K562 (cell line): ENCODE data around the gene RCSD1. TPM values are rescaled to one million over a fixed set of nuclear protein-coding genes. Genes with fewer than 3 reads are reported as not detected.

Source experiments
- FOSL1 ChIP-seq: fragments of 200-800 bp; sonication (Bioruptor generic); conservative IDR thresholded peaks from 2 replicates; pipeline ENCODE4 v1.6.1; 2016; ENCODE audit warnings: missing genetic modification characterization, missing compliant biosample characterization
- KLF16 ChIP-seq: IDR thresholded peaks from 2 replicates; pipeline ENCODE4 v1.6.1; 2016; ENCODE audit warnings: antibody characterized with exemption
- MEIS2 ChIP-seq: fragments of 450-650 bp; IDR thresholded peaks from 2 replicates; pipeline ENCODE4 v1.6.1; 2014; ENCODE audit warnings: mild to moderate bottlenecking; ENCODE audit not compliant: partially characterized antibody
- NCOR1 ChIP-seq: fragments of 450-650 bp; IDR thresholded peaks from 2 replicates; pipeline ENCODE4 v1.6.1; 2016; ENCODE audit warnings: mild to moderate bottlenecking, moderate library complexity
- NRF1 ChIP-seq, 2 experiments: fragments of 450-650 bp; IDR thresholded peaks in 1 of 2; conservative IDR thresholded peaks in 1 of 2; 2 replicates each; pipeline ENCODE4 v1.6.1; 2014; ENCODE audit warnings: mild to moderate bottlenecking in 2 of 2
- PHB ChIP-seq: fragments of 250-450 bp; sonication (Bioruptor Pico); IDR thresholded peaks from 2 replicates; pipeline ENCODE4 v1.5.0; 2021
- PHF8 ChIP-seq: fragments of 200-600 bp; sonication (generic); IDR thresholded peaks from 2 replicates; pipeline ENCODE4 v1.6.1; 2012; ENCODE audit warnings: mixed run types, mild to moderate bottlenecking, inconsistent platforms, low read length, moderate library complexity, borderline replicate concordance
- PHTF2 ChIP-seq: fragments of 250-450 bp; sonication (Bioruptor Pico); IDR thresholded peaks from 2 replicates; pipeline ENCODE4 v1.5.0; 2021; ENCODE audit warnings: mild to moderate bottlenecking
- PKNOX1 ChIP-seq: fragments of 450-650 bp; IDR thresholded peaks from 2 replicates; pipeline ENCODE4 v1.6.1; 2016
- SRSF9 ChIP-seq: fragments of 200-400 bp; formaldehyde crosslinking; IDR thresholded peaks from 2 replicates; pipeline ENCODE4 v1.6.1; 2017; ENCODE audit warnings: low read depth, low read length, borderline replicate concordance
- TBL1XR1 ChIP-seq, 2 experiments: IDR thresholded peaks; 2 replicates each; pipeline ENCODE4 v1.6.1; 2012; ENCODE audit warnings: improper control_type of control experiment in 2 of 2, low read length in 2 of 2, mild to moderate bottlenecking in 1 of 2
- TEAD4 ChIP-seq, 2 experiments: sonication (generic) in 1 of 2; formaldehyde crosslinking in 1 of 2; IDR thresholded peaks; 2 replicates each; pipeline versions ENCODE4 v1.6.1 to v1.8.0; 2012 to 2022; ENCODE audit warnings: borderline replicate concordance in 1 of 2, inconsistent platforms in 1 of 2, low read length in 1 of 2, mild to moderate bottlenecking in 1 of 2, missing genetic modification reagents in 1 of 2
- ZFPM2 ChIP-seq: fragments of 250-450 bp; sonication (Bioruptor Pico); IDR thresholded peaks from 2 replicates; pipeline ENCODE4 v1.5.1; 2022; ENCODE audit warnings: mild to moderate bottlenecking
- ZNF124 ChIP-seq: sonication (generic); formaldehyde crosslinking; IDR thresholded peaks from 2 replicates; pipeline ENCODE4 v1.8.1; 2022; ENCODE audit warnings: missing genetic modification reagents
- ZNF282 ChIP-seq: sonication (generic); formaldehyde crosslinking; IDR thresholded peaks from 2 replicates; pipeline ENCODE4 v1.8.1; 2023; ENCODE audit warnings: missing genetic modification reagents
- ZNF583 ChIP-seq: fragments of 250-450 bp; sonication (Bioruptor Pico); IDR thresholded peaks from 2 replicates; pipeline ENCODE4 v1.4.0; 2020
- ZNF668 ChIP-seq: fragments of 250-450 bp; sonication (Bioruptor Pico); IDR thresholded peaks from 2 replicates; pipeline ENCODE4 v1.8.0; 2022; ENCODE audit warnings: mild to moderate bottlenecking, inconsistent platforms
- ZSCAN29 ChIP-seq: fragments of 450-650 bp; IDR thresholded peaks from 2 replicates; pipeline ENCODE4 v1.6.1; 2017
- polyA plus RNA-seq, 8 experiments: library from polyadenylated mRNA; depleted of rRNA in 4 of 8; stranded (reverse) in 5 of 8; unstranded in 3 of 8; fragments of >200 nt; fragmentation: Nextera tagmentation in 2 of 8; fragmentation: Illumina TruSeq in 1 of 8; extraction: Ambion mirVana in 2 of 8; extraction: Trizol in 1 of 8; gene quantifications; 2 replicates each; pipeline versions ENCODE4 v1.2.1 to v1.2.3, GENCODE V29; 2011 to 2014; ENCODE audit warnings: inconsistent platforms in 1 of 8, missing spikeins in 1 of 8
- total RNA-seq, 7 experiments: library from RNA; depleted of rRNA in 6 of 7; stranded (reverse); fragments of >200 nt in 6 of 7; fragmentation: Illumina TruSeq in 2 of 7; extraction: Trizol in 2 of 7; gene quantifications; 2 replicates each; pipeline versions ENCODE4 v1.2.1 to v1.2.3, GENCODE V29; 2011 to 2021; ENCODE audit warnings: low replicate concordance in 1 of 7
- TF ChIP-seq, protein P1 (sequence below): sonication (generic); formaldehyde crosslinking; IDR thresholded peaks from 2 replicates; pipeline ENCODE4 v1.8.1; 2023; ENCODE audit warnings: mild to moderate bottlenecking, missing genetic modification reagents
- TF ChIP-seq, protein P2 (sequence below): fragments of 450-650 bp; IDR thresholded peaks from 2 replicates; pipeline ENCODE4 v1.6.1; 2018; ENCODE audit warnings: mild to moderate bottlenecking, low read depth; ENCODE audit not compliant: partially characterized antibody
- TF ChIP-seq, protein P3 (sequence below): sonication (generic); formaldehyde crosslinking; IDR thresholded peaks from 2 replicates; pipeline ENCODE4 v1.8.0; 2023; ENCODE audit warnings: mild to moderate bottlenecking, missing genetic modification reagents
- TF ChIP-seq, protein P4 (sequence below), 2 experiments: fragments of 450-650 bp in 1 of 2; sonication (generic) in 1 of 2; formaldehyde crosslinking in 1 of 2; IDR thresholded peaks in 1 of 2; conservative IDR thresholded peaks in 1 of 2; 2 replicates each; pipeline versions ENCODE4 v1.6.1 to v1.8.1; 2016 to 2023; ENCODE audit warnings: mild to moderate bottlenecking in 2 of 2, moderate library complexity in 2 of 2, inconsistent platforms in 1 of 2, missing genetic modification reagents in 1 of 2

RCSD1 gene
- total and polyA plus RNA-seq, 9 of the 15 experiments (the other 6 are each of a cell fraction or from before 2014, with no cell fraction given): 7.8 to 69.8 (median 45.3) TPM

- TF ChIP-seq ZNF583 (CRISPR knock-in tag) (no peak), PHTF2 (CRISPR knock-in tag) (peak; percentile 69; the same call in 1 of the 2 replicates), TBL1XR1 (IDR thresholded peaks at IDR 0.05; ENCODE audit: low read length in 2 of 2) (no peak), NCOR1 (peak; percentile 57; the same call in 1 of the 2 replicates), MEIS2 (peak; percentile 56), PHF8 (no peak), ZFPM2 (CRISPR knock-in tag) (0 out of 2 replicates have a peak, but pooled peaks have one; percentile 9), KLF16 (peak; percentile 44), ZNF124 (CRISPR knock-in tag) (no peak), ZNF282 (CRISPR knock-in tag) (no peak), NRF1 (conservative IDR thresholded peaks at IDR 0.05 in 1 of 2, IDR thresholded peaks at IDR 0.05 in 1 of 2) (no peak), PHB (CRISPR knock-in tag) (no peak), SRSF9 (no peak), PKNOX1 (0 out of 2 replicates have a peak, but pooled peaks have one; percentile 4), FOSL1 (tag) (0 out of 2 replicates have a peak, but pooled peaks have one; percentile 14), ZSCAN29 (no peak), TEAD4 (IDR thresholded peaks at IDR 0.05; ENCODE audit: low read length) (peak; percentile 82), TEAD4 (CRISPR knock-in tag; IDR thresholded peaks at IDR 0.05; ENCODE audit: borderline replicate concordance) (no peak), ZNF668 (CRISPR knock-in tag) (peak; percentile 30; the same call in 1 of the 2 replicates)
- TF ChIP-seq, protein P1, sequence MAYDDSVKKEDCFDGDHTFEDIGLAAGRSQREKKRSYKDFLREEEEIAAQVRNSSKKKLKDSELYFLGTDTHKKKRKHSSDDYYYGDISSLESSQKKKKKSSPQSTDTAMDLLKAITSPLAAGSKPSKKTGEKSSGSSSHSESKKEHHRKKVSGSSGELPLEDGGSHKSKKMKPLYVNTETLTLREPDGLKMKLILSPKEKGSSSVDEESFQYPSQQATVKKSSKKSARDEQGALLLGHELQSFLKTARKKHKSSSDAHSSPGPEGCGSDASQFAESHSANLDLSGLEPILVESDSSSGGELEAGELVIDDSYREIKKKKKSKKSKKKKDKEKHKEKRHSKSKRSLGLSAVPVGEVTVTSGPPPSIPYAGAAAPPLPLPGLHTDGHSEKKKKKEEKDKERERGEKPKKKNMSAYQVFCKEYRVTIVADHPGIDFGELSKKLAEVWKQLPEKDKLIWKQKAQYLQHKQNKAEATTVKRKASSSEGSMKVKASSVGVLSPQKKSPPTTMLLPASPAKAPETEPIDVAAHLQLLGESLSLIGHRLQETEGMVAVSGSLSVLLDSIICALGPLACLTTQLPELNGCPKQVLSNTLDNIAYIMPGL: no peak
- TF ChIP-seq, protein P2, sequence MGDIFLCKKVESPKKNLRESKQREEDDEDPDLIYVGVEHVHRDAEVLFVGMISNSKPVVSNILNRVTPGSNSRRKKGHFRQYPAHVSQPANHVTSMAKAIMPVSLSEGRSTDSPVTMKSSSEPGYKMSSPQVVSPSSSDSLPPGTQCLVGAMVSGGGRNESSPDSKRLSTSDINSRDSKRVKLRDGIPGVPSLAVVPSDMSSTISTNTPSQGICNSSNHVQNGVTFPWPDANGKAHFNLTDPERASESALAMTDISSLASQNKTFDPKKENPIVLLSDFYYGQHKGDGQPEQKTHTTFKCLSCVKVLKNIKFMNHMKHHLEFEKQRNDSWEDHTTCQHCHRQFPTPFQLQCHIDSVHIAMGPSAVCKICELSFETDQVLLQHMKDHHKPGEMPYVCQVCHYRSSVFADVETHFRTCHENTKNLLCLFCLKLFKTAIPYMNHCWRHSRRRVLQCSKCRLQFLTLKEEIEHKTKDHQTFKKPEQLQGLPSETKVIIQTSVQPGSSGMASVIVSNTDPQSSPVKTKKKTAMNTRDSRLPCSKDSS: no peak
- TF ChIP-seq, protein P3, sequence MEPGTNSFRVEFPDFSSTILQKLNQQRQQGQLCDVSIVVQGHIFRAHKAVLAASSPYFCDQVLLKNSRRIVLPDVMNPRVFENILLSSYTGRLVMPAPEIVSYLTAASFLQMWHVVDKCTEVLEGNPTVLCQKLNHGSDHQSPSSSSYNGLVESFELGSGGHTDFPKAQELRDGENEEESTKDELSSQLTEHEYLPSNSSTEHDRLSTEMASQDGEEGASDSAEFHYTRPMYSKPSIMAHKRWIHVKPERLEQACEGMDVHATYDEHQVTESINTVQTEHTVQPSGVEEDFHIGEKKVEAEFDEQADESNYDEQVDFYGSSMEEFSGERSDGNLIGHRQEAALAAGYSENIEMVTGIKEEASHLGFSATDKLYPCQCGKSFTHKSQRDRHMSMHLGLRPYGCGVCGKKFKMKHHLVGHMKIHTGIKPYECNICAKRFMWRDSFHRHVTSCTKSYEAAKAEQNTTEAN (CRISPR knock-in tag): no peak
- TF ChIP-seq, protein P4, sequence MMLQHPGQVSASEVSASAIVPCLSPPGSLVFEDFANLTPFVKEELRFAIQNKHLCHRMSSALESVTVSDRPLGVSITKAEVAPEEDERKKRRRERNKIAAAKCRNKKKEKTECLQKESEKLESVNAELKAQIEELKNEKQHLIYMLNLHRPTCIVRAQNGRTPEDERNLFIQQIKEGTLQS (IDR thresholded peaks at IDR 0.05): 0 out of 2 replicates have a peak, but pooled peaks have one; percentile 12
- TF ChIP-seq, protein P4 (CRISPR knock-in tag; conservative IDR thresholded peaks at IDR 0.05): no peak
These were observed 15.1 kb downstream of the RCSD1 start (continued) for GRCh38 chr1:167645140-167645541.
